Effector CD8-positive, alpha-beta T cell (primary cell): Measurements from ENCODE around the gene NYAP2.

Source experiments
- DNase-seq: peaks from one replicate; lab custom pipeline; 2025; lab: John Stamatoyannopoulos, UW

The NYAP2 gene

GRCh38 chr2:225620227-225620626, 220.7 kb downstream of the NYAP2 start:
- DNase-seq, result no peak

- no peak for DNase-seq
Observed at GRCh38 chr2:225630824-225631533, 231.5 kb downstream of the NYAP2 start.

DNA sequence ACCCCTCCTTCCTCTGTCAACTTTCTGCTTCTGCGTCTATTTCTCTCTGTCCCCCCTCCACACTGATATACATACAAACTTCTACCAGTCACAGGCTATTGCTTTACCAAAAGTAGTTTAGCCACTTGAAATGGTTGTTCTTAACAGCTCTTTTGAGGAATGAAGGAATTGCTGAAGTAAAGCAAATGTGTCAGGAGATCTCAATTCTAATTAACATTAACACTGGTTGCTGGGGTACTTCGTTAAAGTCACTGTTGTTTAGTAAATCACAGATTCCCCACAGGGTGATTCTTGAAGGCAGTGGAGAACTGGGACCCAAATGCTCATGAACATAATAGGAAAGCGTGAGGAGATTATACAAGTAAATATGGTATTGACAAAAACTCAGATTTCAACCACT, 232.8 kb downstream of the NYAP2 start:
- DNase-seq, result no peak

DNA sequence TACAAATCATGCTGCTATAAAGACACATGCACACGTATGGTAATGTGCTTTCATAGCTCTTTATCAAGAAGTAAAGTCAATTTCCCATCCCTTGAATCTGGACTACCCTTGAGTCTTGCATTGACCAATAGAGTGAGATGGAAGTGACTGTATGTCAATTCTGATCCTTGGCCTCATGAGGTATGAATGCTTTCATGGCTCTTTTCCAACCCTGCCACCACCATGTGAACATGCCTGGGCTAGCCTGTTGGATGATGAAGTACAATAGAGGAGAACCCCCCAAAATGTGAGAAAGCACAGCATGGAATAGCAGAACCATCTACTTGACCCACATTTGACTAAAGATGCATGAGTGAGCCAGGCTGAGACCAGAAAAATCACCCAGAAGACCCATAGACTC, 237.0 kb downstream of the NYAP2 start:
- no peak for DNase-seq

DNA sequence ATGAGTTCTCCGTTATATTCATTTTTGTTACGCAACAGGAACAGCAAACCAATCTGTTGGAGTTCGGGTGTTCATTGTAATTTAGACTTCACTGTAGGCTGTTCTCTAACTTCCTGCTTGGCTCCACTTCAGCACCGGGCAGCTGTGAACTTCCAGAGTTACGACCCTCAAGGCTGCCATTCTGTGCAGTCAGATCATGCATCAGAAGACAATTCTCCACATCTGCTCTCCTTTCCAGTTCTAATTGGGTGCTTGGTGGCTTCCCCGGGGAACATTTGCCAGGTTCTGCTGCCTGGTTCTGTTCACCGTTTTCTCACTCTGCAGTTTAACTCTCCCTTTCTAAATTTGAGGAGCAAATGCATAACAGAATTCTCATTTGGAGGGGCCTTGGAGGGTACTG, 237.7 kb downstream of the NYAP2 start:
- no peak for DNase-seq

DNA sequence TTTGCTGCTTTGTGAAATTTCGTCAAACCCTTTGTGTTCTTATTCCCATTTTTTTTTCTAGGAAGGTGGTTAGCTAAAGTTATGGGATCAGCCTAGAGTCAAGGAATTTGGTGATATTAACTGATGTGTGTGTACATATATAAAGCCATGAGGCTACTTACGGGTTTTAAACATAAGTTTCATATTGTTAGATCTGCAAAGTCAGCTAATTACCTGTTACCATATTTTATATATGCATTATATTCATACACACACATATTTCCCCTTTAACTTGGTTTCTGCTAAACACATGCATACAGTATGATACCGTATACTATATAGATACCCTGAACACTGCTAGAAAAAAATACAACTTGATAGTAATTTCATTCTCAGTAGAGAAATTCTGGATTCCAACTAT, 241.0 kb downstream of the NYAP2 start:
- no peak for DNase-seq

DNA sequence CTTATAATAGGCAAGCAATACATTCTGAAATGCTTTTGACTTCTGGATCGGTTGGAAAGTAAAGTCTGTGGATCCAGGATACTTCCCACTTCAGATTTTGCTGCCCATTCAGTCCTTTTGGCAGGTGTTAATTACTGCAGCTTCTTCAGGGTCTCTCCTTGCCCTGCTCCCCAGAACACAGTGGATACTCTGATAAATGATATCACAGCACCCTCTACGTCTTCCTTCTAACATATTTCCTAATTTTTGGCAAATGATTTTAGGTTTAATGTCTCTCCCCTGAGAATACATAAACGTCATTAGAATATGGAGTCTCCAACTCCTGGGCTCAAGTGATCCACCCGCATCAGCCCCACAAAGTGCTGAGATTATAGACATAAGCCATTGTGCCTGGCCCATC, 249.8 kb downstream of the NYAP2 start:
- no peak for DNase-seq

DNA sequence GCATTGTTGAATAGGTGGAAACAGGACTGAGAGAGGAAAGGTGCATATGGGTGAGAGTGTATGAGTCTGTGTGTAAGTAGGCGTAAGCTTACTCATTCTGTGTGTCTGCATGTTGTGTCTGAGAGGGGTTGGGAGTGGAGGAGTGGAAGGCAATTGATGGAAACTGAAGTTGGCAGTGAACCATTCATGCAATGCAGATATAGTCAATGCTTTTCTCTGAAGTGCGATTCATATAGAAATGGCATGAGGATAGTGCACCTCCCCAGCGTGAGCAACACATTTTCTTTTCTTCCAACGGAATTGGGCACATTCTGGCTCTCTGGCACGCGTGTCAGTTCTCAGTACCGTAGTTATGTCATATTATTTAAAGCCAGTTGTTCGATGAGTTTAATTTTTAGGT, 250.5 kb downstream of the NYAP2 start:
- no peak for DNase-seq

DNA sequence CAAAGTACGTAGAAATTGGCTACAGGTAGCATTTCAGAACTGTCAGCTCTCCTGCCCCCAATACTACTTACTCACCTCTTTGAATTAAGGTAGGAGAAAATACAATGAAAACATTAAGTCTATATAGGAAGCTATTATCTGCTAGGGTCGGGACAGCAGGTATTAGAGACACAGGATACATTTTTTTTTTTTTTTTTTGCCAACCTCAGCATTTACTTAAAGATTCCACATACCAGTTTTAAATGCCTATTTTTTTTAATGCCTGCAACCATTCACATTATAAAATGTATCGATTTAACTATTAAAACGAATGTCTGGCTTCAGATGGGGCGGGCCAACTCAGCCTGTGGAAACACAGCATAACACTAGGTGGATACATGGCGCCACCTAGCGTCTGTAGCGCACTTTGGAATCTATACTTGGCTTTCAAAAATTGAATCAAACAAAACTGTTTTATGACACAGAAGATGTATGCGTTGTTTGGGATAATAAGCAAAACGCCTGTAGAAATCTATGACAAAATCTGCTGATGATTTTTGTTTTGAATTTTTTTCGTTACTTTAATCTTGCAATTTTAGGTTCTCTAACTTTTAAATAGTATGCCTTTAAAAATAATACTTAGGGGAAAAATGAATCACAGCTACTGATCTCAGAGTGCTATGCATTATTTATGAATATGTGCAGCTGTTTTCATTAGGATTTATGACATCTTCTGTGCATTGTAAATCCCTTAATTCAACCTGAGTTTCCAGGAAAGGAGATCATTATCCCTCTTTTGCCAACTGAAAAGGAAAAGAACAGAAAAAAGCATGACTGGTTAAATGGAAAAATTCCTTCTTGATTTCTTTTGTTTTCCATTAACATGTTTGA, 261.0 kb downstream of the NYAP2 start:
- DNase-seq, result peak; percentile 63

- no peak for DNase-seq
Observed at GRCh38 chr2:225662101-225662500, 262.6 kb downstream of the NYAP2 start.

DNA sequence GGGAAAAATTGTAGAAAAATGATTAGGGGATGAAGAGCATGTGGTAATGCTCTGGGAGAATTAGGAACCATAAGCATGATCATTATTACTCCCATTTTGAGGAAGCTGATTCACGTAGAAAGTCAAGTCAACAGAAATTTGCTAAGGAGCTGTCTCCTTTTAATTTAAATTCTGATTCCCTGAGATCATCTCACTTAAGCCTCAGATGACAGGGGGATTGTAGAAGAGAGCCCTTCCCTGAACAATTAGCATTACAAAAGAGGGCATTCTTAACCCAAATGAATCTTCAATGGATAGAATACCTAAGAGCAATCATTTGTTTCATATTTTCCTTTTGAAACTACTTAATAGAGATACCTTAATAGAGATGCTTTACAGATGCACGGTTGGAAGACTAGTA, 267.9 kb downstream of the NYAP2 start:
- DNase-seq, result no peak

- DNase-seq, result no peak
Observed at GRCh38 chr2:225668606-225669266, 269.2 kb downstream of the NYAP2 start.

DNA sequence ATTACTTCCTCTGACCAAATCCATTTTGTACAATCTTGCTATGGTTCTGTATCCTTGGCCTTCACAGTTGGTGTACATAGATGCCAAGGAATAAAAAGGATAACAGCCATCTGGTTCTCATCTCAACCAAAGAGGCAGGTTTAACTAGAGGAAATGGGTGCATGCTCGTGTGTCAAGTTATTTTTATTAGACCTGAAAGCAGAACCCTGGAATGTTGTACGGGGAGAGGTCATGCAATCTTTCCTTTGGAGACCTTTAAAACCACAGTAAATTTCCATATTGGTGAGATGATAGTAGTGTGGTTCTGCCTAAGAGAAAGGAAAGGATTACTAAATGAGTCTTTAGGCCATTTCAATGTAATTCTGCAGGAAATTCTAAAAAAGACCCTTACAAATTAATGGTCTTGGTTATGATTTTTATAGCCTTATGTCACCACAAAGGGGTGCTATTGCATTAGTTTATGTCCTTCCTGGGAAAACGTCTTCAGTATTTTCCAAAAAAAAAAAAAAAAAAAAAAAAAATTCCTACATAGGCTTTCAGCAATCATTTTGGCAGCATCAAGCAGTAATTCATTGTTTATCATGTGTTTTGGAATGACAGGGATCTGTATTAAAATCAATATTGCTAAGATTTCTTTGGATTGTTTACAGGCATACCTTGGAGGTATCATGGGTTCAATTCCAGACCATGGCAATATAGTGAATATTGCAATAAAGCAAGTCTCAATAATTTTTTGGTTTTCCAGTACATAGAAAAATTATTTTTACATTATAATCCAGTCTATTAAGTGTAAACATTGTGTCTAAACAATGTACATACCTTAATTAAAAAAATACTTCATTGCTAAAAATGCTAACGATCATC, 270.8 kb downstream of the NYAP2 start:
- DNase-seq, result no peak

DNA sequence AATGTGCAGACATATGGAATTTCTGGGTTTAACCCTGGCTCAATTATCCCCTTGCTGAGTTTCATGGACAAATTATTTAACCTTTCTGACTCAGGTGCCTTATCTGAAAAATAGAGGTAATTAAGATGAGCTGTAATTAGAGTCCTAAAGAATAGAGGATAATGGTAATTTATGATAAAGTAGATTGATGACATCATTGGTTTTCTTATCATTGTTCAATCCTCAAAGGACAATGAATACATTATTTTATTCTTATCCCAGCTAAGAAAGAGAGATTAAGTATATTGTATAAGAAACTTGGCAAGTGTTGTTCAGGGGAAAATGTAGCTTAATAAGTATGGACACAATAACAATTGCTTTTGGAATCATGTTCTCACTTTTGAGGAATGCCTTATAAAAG, 279.3 kb downstream of the NYAP2 start:
- no peak for DNase-seq

DNA sequence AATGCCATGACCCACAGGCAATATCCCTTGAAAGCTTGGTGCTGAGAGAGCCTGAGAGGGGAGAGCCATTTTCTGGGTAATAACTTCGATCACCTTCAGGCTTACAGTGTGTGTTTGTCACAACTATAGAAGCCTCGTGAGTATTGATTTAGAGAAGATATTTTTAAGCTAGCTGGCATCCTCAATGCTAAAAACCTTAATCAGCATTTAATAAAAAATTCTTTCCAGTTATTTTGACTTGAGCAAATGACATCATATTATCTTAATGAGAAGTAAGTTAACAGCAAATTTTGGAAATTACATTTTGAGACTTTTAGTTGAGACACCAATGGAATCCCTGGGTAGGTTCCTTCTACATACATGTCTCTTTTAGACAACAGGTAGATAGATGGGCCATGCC, 283.7 kb downstream of the NYAP2 start:
- no peak for DNase-seq

GRCh38 chr2:225690153-225690552, 290.6 kb downstream of the NYAP2 start:
- DNase-seq, result no peak

- no peak for DNase-seq
Observed at GRCh38 chr2:225691711-225692110, 292.2 kb downstream of the NYAP2 start.

DNA sequence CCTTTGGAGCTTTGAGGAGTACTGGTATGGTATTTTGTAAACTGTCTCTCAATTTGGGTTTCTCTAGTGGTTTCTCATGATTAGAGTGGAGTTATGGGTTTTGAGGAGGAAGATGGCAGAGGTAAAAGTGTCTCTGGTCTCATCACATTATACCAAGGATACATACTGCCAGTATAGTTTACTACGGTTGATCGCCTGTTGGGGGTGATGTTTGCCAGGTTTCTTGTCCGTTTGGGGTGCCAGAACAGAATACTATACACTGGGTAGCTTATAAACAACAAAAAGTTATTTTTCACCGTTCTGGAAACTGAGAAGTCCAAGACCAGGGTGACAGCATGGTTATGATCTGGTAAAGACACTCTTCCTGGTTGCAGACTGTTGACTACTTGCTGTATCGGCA, 293.7 kb downstream of the NYAP2 start:
- DNase-seq, result no peak

- no peak for DNase-seq
Observed at GRCh38 chr2:225694664-225695063, 295.2 kb downstream of the NYAP2 start.

DNA sequence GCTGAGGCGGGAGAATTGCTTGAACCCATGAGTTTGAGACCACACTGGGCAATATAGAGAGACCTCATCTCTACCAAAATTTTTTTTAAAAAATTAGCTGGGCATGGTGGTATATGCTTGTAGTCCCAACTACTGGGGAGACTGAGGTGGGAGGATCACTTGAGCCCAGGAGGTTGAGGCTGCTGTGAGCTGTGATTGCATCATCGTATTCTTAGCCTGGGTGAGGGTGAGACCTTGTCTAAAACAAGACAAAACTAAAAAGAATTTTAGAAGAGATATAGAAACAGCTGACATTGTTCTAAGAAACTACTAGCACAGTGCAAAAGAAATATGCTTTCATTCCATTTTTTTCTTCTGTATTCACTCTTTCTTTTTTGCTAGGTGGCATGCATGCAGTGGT, 298.4 kb downstream of the NYAP2 start:
- no peak for DNase-seq
